ENCODE measurements around the gene ROR1. TPM values are rescaled to one million over a fixed set of nuclear protein-coding genes. Genes with fewer than 3 reads are reported as not detected.

ROR1 gene
- total RNA-seq, 1 experiment from 2014 or later = 2.7 TPM

- Histone ChIP-seq H3K9ac (ENCODE audit: low read length) (no peak overlapping the region), H3K4me3 (replicated peaks in 1 of 2; ENCODE audit: low read depth in 1 of 2, low read length in 2 of 2) (no peak overlapping the region), H3K4me1 (ENCODE audit: control insufficient read depth in 1 of 2, insufficient read depth in 2 of 2, low read length in 2 of 2) (no peaks in the 10 kb centered on the region), H3K9me3 (ENCODE audit: control insufficient read depth in 1 of 2, insufficient read depth in 1 of 2, low read depth in 1 of 2, low read length in 2 of 2) (no peaks in the 10 kb centered on the region), H3K79me2 (ENCODE audit: insufficient read depth, low read length) (no peaks in the 10 kb centered on the region), H3K27me3 (ENCODE audit: insufficient read depth, low read length) (no peaks in the 10 kb centered on the region), H3K27ac (ENCODE audit: low read depth, low read length) (no peak overlapping the region), H3K9me2 (ENCODE audit: insufficient read depth) (no peaks in the 10 kb centered on the region), H2AFZ (ENCODE audit: low read depth, low read length, poor library complexity, severe bottlenecking) (no peak overlapping the region), H3K4me2 (ENCODE audit: low read length) (no peak overlapping the region), H3K36me3 (ENCODE audit: control insufficient read depth in 1 of 2, insufficient read depth in 2 of 2, low read length in 2 of 2) (no peaks in the 10 kb centered on the region), H4K20me1 (ENCODE audit: insufficient read depth) (no peaks in the 10 kb centered on the region)
- ChIA-PET RAD21 (ENCODE audit: low non-redundant PET in 1 of 2, low total read pairs in 2 of 2, uncharacterized antibody in 2 of 2, unreplicated experiment in 2 of 2) (no interaction called here), CTCF (no interaction called here), POLR2A (no interaction called here)
- DNase-seq (ENCODE audit: low read depth, low spot score) = no peak
- intact Hi-C loops (cut with micrococcal nuclease) = no loop called here
- no TSS peak for BruUV-seq (replicated peaks)
- TF ChIP-seq ZFX (IDR thresholded peaks at IDR 0.05) (no peak), ATF3 (IDR thresholded peaks at IDR 0.05) (no peak), ZBTB33 (IDR thresholded peaks at IDR 0.05; ENCODE audit: extremely low read depth, insufficient replicate concordance, low read length) (no peak), ZNF274 (IDR thresholded peaks at IDR 0.05; ENCODE audit: low read depth, low read length) (no peak), CEBPB (IDR thresholded peaks at IDR 0.05; ENCODE audit: low read depth) (no peak), EZH2phosphoT487 (IDR thresholded peaks at IDR 0.05; ENCODE audit: borderline replicate concordance) (no peak), POLR2AphosphoS5 (IDR thresholded peaks at IDR 0.05; ENCODE audit: low read depth, low read length) (no peak), MAX (IDR thresholded peaks at IDR 0.05) (no peak), POLR2A (IDR thresholded peaks at IDR 0.05; ENCODE audit: borderline replicate concordance, extremely low read depth, insufficient read depth, insufficient read length) (no peak), SIN3A (IDR thresholded peaks at IDR 0.05; ENCODE audit: low read depth) (no peak), SRF (IDR thresholded peaks at IDR 0.05; ENCODE audit: low read depth) (no peak), FOSL1 (IDR thresholded peaks at IDR 0.05; ENCODE audit: low read depth) (no peak), ELF1 (IDR thresholded peaks at IDR 0.05; ENCODE audit: borderline replicate concordance, low read depth) (no peak), EGR1 (IDR thresholded peaks at IDR 0.05; ENCODE audit: low read depth) (no peak), JUND (IDR thresholded peaks at IDR 0.05) (no peak), EZH2 (IDR thresholded peaks at IDR 0.05) (no peak), CTCF (IDR thresholded peaks at IDR 0.05 in 2 of 3, conservative IDR thresholded peaks at IDR 0.05 in 1 of 3; ENCODE audit: borderline replicate concordance in 1 of 3, insufficient read depth in 1 of 3, low read depth in 2 of 3, low read length in 2 of 3) (no peak), SP1 (IDR thresholded peaks at IDR 0.05; ENCODE audit: low read depth) (no peak), CBX3 (IDR thresholded peaks at IDR 0.05; ENCODE audit: low read depth) (no peak), YY1 (IDR thresholded peaks at IDR 0.05; ENCODE audit: extremely low read depth, insufficient replicate concordance, low read depth, low read length) (no peak)
- ATAC-seq = no peak
Observed at GRCh38 chr1:64065571-64065970, 291.8 kb downstream of the ROR1 start.

Data from HCT116 (cell line).